Mesothelial cell of epicardium (in vitro differentiated cells): ENCODE data around the gene GSTA4. TPM values are rescaled to one million over a fixed set of nuclear protein-coding genes. Genes with fewer than 3 reads are reported as not detected.

Experiments used
- DNase-seq, 2 experiments: peaks; one replicate each; pipeline ENCODE4 v3.0.0; 2021; ENCODE audit warnings: low spot score in 2 of 2; ENCODE audit not compliant: unreplicated experiment in 2 of 2
- H3K27ac Mint-ChIP-seq: 2 replicates; pipeline ENCODE4 v1.8.0; 2021; ENCODE audit warnings: mixed read lengths
- H3K27me3 Mint-ChIP-seq: 2 replicates; pipeline ENCODE4 v1.8.0; 2021; ENCODE audit warnings: low read depth, mixed read lengths
- H3K36me3 Mint-ChIP-seq: 2 replicates; pipeline ENCODE4 v1.8.0; 2021; ENCODE audit warnings: mixed read lengths
- H3K4me1 Mint-ChIP-seq: 2 replicates; pipeline ENCODE4 v1.8.0; 2021; ENCODE audit warnings: mixed read lengths
- H3K4me3 Mint-ChIP-seq: 2 replicates; pipeline ENCODE4 v1.8.0; 2021; ENCODE audit warnings: mild to moderate bottlenecking, moderate library complexity, mixed read lengths
- H3K9me3 Mint-ChIP-seq: 2 replicates; pipeline ENCODE4 v1.8.0; 2021; ENCODE audit warnings: mixed read lengths
- total RNA-seq: library from RNA; stranded (reverse); gene quantifications from 3 replicates; pipeline ENCODE4 v1.2.1, GENCODE V29; 2021
- TF ChIP-seq, protein P1 (sequence below): fragments of 200-600 bp; sonication (generic); IDR thresholded peaks from one replicate; pipeline ENCODE4 v1.5.0; 2021; ENCODE audit warnings: antibody characterized with exemption; ENCODE audit not compliant: unreplicated experiment

GSTA4 gene
- total RNA-seq, 1 donor from 2014 or later = 66.2 TPM

DNA sequence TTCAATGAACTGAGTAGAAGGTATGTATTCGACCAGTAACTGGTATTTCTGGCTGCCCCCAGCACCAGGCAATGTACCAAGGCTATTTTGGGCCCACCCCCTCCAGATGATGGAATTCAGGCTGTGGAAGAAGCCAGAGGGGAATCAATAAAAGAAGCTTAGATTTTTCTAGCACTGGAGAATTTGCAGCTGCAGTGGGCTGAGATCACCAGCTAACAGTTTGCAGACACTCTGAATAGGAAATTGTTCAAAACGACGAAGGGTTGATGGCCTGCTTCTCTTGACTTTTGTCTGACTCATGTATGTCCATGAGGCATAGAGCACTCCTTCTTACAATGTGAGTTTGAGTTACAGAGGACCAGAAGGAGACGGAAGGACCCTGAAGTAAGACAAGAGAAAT lies 37.8 kb upstream of the GSTA4 start:
- TF ChIP-seq, protein P1, sequence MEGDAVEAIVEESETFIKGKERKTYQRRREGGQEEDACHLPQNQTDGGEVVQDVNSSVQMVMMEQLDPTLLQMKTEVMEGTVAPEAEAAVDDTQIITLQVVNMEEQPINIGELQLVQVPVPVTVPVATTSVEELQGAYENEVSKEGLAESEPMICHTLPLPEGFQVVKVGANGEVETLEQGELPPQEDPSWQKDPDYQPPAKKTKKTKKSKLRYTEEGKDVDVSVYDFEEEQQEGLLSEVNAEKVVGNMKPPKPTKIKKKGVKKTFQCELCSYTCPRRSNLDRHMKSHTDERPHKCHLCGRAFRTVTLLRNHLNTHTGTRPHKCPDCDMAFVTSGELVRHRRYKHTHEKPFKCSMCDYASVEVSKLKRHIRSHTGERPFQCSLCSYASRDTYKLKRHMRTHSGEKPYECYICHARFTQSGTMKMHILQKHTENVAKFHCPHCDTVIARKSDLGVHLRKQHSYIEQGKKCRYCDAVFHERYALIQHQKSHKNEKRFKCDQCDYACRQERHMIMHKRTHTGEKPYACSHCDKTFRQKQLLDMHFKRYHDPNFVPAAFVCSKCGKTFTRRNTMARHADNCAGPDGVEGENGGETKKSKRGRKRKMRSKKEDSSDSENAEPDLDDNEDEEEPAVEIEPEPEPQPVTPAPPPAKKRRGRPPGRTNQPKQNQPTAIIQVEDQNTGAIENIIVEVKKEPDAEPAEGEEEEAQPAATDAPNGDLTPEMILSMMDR = no peak
- H3K27ac Mint-ChIP-seq = no peak overlapping the region
- H3K27me3 Mint-ChIP-seq = no peaks in the 10 kb centered on the region
- no peak for DNase-seq
- no peaks in the 10 kb centered on the region for H3K4me1 Mint-ChIP-seq
- no peak overlapping the region for H3K4me3 Mint-ChIP-seq
- no peaks in the 10 kb centered on the region for H3K9me3 Mint-ChIP-seq
- peaks cover 38% of the 10 kb centered on the region for H3K36me3 Mint-ChIP-seq

DNA sequence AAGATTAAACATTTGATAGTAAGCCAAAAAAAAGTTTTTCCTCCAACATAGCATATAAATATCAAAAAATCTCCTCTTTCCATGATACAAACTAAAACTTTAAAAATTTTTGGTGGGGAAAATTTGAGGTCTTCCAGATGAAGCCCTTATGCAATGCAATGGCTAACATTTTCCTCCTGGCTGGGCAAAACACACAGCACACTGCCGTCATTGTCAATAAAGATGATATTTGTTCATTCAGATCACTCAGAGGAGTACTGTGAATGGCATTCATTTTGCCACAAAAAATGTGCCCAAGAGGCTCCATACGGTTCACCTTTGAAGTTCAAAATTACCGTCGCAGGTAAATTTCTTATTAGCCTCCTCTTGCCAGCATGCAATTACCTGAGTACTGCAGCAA lies 36.2 kb upstream of the GSTA4 start:
- Mint-ChIP-seq H3K27me3 (no peaks in the 10 kb centered on the region), H3K4me3 (no peak overlapping the region), H3K4me1 (no peaks in the 10 kb centered on the region), H3K27ac (no peak overlapping the region), H3K36me3 (peaks cover 40% of the 10 kb centered on the region), H3K9me3 (no peaks in the 10 kb centered on the region)
- DNase-seq = no peak
- TF ChIP-seq, protein P1 = no peak

DNA sequence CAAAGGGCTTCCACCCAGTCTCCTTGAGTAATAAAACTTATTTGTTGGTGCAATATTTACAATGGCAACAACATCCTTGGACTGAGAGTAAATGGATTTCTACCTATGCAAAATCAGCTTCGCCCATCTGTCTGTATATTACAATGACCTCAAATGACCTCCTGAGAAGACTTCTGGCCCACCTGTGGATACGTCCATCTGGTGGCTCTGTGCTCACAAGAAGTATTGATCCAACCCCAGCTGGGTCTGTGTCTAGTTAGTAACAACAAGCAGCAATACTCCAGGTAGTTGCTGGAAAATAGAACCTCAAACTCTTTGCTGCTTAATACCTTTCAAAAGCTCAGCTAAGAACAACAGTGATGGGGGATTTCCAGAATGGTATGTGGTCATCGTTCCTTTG lies 34.7 kb upstream of the GSTA4 start:
- no peak for DNase-seq
- no peaks in the 10 kb centered on the region for H3K27me3 Mint-ChIP-seq
- no peak overlapping the region for H3K27ac Mint-ChIP-seq
- TF ChIP-seq, protein P1 = no peak
- H3K36me3 Mint-ChIP-seq = peaks cover 37% of the 10 kb centered on the region
- H3K4me1 Mint-ChIP-seq = no peaks in the 10 kb centered on the region
- no peaks in the 10 kb centered on the region for H3K9me3 Mint-ChIP-seq
- no peak overlapping the region for H3K4me3 Mint-ChIP-seq

DNA sequence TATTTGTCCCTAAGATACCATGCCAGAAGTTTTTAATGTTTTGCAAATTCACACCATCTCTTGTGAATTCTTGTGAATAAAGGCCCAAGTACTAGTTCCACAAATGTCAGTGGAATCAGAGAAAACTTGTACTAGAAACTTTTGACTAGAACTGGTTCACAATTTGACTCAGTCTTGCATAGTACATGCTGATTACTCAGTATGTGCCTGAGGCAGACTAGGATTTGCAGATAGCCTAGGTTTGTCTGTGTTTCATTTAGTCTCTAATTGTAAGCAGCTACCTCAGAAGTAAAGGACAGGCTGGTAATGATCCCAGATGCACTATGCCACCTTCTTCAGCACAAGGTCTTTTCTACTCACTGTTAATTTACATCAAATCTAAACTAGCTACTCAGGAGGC lies 34.2 kb upstream of the GSTA4 start:
- no peak overlapping the region for H3K27ac Mint-ChIP-seq
- H3K4me1 Mint-ChIP-seq = no peaks in the 10 kb centered on the region
- H3K9me3 Mint-ChIP-seq = no peaks in the 10 kb centered on the region
- H3K27me3 Mint-ChIP-seq = no peaks in the 10 kb centered on the region
- peaks cover 36% of the 10 kb centered on the region for H3K36me3 Mint-ChIP-seq
- no peak overlapping the region for H3K4me3 Mint-ChIP-seq
- no peak for DNase-seq
- TF ChIP-seq, protein P1 = no peak

DNA sequence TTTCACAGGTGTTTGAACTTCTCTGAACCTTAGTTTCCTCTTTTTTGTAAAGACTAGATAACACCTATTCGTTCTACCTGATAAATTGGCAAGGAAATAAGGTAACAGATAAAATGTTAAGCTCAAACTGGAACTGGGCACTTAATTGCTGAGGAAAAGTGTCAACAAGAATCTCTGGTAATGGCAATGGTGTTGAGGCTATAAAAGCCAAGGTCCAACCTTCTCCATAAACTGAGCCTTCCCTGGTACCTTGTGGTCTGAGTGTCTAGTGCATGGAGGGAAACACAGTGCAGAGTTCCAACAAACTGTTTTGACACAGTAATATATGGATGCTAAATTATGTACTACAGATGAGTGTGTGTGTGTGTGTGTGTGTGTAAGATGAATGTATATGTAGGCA lies 33.4 kb upstream of the GSTA4 start:
- H3K9me3 Mint-ChIP-seq = no peaks in the 10 kb centered on the region
- no peak overlapping the region for H3K4me3 Mint-ChIP-seq
- no peaks in the 10 kb centered on the region for H3K4me1 Mint-ChIP-seq
- H3K27ac Mint-ChIP-seq = no peak overlapping the region
- TF ChIP-seq, protein P1 = no peak
- peaks cover 37% of the 10 kb centered on the region for H3K36me3 Mint-ChIP-seq
- no peak for DNase-seq
- H3K27me3 Mint-ChIP-seq = no peaks in the 10 kb centered on the region

DNA sequence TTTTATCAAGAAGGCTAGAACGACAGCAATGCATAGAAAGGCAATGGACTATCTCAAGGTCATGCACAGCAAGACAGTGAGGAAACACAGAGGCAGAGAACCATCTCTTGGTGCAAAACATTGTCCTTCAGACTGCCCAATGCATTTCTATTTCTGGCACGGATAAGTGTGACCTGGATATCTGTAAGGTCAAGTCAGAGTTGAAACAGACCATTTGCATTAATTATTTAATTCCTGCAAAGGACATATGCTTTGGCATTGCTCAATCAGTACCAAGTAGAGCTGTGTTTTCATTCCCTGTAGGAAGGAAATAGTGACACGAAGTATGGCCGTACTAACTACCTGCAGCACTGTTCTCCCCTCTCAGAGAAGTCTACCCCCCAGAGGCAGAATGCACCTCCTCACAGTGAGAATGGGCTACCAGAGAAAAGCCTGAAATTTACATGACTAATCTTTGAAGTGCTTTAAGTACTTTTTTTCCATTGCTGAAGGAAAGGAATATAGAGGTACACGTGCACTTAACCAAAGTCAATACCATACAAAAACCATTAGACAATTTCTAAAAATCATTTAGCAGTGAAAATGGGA lies 32.1 kb upstream of the GSTA4 start:
- H3K27me3 Mint-ChIP-seq = no peaks in the 10 kb centered on the region
- H3K9me3 Mint-ChIP-seq = no peaks in the 10 kb centered on the region
- H3K27ac Mint-ChIP-seq = no peak overlapping the region
- DNase-seq = no peak
- TF ChIP-seq, protein P1 = no peak
- no peak overlapping the region for H3K4me3 Mint-ChIP-seq
- H3K36me3 Mint-ChIP-seq = peaks cover 41% of the 10 kb centered on the region
- H3K4me1 Mint-ChIP-seq = no peaks in the 10 kb centered on the region
